GM21367 (cell line): Measurements from ENCODE around the gene HNRNPK.

Experiments
- ATAC-seq: cut with Tn5 transposase; IDR thresholded peaks from one replicate; pipeline ENCODE4 v1.9.1; 2021; ENCODE audit not compliant: unreplicated experiment

HNRNPK gene

DNA sequence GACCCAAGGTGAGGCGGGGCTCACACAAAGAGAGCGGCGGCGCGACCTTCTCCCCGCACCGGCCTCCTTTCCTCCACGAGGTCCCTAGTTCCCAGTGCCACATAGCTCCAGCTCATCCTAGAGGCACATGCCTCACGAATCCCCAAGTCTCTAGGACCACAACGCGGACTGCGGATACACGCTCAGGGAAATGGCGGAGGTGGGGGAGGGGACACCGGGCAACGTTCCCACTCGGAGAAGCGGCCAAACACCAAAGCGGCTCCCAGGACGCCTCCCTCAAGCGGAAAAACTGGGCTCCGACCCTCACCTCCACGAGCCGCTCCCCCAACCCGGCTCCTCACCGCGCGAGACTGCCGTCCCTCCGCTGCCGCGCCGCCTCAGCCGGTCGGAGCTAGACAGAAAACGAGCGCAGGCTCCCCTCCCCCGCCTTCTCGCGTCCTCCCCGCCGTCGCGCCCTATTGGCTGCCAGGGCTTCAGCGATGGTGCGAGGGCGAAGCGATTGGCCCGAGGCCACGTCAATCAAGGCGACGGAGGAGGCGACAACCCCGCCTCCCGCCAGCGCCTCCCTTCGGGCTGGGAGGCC is at the start of gene HNRNPK:
TSS of gene HNRNPK (minus strand) at position 404 of the 583 bp plus-strand sequence. CDS start 1,963 bp downstream, outside the sequence.
- ATAC-seq: peak; percentile 77

DNA sequence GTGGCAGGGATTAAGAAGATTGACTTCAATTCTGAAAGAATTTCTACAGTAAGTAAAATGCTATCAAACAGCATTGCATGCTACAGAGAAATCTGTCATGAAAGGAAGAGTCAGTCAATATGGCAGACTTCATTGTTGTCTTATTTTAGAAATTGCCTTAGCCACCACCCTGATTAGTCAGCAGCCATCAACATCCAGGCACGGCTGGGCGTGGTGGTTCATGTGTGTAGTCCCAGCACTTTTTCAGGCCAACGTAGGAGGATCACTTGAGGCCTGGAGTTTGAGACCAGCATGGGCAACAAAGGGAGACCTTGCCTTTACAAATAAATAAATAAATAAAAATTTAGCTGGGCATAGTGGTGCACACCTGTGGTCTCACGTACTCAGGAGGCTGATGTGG is 47.2 kb upstream of the HNRNPK start:
- ATAC-seq: no peak

DNA sequence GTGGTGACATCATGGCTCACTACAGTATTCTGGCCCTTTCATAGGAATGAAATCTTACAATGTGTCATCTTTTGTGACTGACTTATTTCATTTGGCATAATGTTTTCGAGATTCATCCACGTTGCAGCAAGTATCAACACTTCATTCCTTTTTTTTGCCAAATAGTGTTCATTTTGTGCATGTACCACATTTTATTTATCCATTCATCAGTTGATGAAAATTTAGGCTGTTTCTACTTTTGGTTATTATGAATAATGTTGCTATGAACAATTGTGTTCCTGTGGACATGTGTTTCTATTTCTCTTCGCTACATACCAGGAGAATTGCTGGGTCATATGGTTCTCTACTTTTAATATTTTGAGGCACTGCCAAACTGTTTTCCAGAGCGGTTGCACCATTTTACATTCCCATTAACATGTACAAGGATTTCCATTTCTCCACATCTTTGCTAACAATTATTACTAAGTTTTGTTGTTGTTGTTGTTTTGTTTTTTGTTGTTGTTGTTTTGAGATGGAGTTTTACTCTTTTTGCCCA is 44.1 kb upstream of the HNRNPK start:
- no peak for ATAC-seq

DNA sequence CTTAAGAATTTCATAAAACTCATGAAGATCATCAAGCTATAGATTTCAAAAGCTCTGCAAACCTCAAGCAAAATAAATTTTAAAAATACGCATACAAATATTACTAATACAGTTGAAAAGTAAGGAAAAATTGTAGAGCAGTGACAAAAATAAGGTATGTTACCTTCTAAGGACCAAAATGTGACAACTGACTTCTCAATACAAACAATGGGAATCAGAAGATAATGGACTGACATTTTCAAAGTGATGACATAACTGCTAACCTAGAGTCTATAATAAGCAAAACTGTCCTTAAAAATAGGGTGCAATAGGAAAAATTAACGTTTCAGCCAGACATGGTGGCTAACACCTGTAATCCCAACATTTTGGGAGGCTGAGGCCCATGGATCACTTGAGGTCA is 27.6 kb upstream of the HNRNPK start:
- ATAC-seq: no peak

- ATAC-seq: no peak
Observed at GRCh38 chr9:84003246-84003645, 23.2 kb upstream of the HNRNPK start.

DNA sequence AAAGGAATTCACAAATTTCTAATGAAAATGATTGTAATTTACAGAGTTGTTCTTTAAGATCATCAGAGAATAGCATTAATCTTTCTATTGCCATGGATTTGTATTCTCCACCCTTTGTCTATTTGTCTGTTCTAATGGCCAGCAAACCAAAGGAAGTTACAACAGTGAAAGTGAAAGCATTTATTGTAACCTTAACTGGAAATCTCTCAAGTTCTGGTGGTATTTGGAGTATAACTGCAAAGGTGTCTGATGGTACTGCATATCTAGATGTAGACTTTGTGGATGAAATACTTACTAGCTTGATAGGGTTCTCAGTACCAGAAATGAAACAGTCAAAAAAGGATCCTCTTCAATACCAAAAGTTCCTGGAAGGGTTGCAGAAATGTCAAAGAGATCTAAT is 22.3 kb upstream of the HNRNPK start:
- ATAC-seq: peak; percentile 60

DNA sequence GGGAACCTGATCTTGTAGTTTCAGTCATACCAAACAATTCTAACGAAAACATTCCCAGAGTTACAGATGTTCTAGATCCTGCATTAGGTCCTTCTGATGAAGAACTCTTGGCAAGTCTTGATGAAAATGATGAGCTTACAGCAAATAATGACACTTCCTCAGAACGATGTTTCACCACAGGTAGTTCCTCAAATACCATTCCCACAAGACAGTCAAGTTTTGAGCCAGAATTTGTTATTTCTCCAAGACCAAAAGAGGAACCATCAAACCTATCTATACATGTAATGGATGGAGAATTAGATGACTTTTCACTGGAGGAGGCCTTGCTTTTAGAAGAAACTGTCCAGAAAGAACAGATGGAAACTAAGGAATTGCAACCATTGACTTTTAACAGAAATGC is 21.6 kb upstream of the HNRNPK start:
- no peak for ATAC-seq

DNA sequence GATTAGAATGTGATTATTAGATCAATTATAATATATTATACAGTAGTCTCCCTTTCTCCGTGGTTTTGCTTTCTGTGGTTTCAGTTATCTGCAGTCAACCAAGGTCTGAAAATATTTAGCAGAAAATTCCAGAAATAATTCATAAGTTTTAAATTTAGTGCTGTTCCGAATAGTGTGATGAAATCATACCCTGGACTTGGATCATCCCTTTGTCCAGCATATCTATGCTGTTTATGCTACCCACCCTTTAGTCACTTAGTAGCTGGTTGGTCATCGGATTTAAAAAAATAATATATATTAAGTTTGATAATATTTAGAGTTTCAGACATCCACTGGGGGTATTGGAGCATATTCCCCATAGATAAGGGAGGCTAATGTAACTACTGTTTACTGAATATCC is 20.2 kb upstream of the HNRNPK start:
- no peak for ATAC-seq

DNA sequence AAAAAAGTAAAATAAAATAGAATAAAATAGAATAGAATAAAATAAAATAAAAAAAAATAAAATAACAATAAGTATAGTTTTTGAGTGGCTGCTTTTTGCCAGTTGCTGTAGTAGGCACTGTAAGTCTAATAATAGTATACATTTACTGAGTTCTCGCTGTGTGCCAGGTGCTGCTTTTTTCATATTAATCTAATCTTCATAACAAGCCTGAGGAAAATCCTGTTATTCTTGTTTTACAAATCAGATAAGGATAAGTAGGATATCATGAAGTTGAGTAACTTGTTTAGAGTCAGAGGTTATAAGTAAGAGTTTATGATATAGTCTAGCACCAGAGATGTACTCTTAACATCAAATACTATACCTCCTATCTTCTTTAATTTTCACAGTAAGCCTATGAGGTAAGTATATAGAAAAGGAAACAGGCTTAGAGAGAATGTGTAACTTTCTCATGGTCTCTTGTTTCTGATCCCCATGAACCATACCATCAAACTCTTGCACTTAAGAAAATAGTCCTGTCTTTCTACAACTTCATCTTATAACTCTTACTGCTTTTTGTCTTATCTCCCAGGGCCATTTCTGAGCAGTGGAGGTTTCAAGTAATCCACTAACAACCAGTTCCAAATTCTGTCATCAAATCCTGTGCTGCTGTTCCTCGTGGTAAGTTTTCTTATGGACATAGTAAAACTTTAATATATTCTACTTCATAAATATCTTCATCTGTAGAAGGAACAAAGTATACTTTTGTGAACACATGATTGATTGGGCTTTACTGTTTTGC is 19.3 kb upstream of the HNRNPK start:
- no peak for ATAC-seq

DNA sequence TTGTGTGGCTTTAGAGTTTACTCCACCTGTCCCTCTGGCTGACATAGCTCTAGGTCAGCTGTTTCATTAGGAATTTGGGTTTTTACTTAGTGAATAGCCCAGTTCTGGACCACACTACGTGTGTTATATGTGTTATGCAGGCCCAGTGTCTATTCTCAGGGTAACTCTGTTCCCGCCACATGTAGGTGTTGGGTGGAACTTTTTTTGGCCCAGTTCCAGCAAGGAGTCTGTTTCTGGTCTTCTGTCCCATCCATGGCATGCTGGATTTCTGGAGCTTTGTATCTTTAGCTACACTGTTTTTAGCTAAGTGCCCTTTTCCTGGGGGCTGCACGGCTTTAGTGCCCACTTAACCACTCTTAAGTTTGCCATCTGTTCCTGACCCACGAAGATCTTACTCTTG is 16.1 kb upstream of the HNRNPK start:
- no peak for ATAC-seq

GRCh38 chr9:83992901-83993300 is 12.9 kb upstream of the HNRNPK start:
- ATAC-seq: no peak

DNA sequence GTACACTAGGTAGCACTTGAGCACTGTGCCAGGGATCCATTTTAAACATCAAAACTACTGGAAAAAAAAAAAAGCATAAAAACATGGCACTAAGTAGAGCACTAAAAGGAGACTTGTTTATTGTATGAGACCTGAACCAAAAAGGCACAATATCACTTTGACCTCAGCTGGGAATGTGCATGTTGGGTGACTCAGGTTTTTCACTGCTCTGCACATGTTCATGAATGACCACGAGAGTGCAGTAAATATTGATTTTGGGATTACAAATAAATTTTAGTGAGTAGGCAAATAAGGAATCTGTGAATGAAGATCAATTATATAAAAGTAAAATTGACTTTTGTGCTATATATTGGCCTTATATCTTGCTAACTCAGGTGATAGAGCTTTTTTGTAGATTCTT is 12.4 kb upstream of the HNRNPK start:
- no peak for ATAC-seq

- ATAC-seq: no peak
Observed at GRCh38 chr9:83991355-83991754, 11.3 kb upstream of the HNRNPK start.

DNA sequence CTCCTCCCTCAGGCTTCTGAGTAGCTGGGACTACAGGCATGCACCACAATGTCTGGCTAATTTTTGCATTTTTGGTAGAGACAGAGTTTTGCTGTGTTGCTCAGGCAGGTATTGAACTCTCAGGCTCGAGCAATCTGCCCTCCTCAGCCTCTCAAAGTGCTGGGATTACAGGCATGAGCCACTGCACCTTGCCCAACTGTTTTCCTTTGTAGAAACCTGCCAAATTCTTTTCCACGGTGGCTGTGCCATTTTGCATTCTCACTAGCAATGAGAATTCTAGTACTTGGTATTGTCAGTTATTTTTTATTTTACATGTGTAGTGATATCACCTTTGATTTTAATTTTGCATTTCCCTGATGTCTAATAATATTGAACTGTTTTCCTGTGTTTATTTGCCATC is 8.4 kb upstream of the HNRNPK start:
- no peak for ATAC-seq

DNA sequence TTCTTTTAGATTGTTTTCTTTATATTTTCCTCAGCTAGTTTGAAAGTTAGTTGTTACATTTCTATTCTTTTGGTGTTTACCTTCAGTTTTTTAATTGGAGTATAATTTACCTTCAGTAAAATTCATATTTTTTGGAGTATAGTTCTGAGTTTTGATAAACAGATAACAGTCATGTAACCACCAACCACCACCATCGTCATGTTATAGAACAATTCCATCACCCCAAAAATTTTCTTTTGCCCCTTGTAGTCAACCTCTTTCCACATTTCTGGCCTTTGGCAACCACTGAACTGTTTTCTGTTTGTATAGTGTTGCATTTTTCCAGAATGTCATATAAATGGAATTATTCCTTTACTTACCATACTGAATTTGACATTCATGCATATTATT is 7.4 kb upstream of the HNRNPK start:
- ATAC-seq: no peak

GRCh38 chr9:83986765-83987401 is 6.9 kb upstream of the HNRNPK start:
- ATAC-seq: no peak

- no peak for ATAC-seq
Observed at GRCh38 chr9:83986195-83986594, 6.2 kb upstream of the HNRNPK start.

- ATAC-seq: no peak
Observed at GRCh38 chr9:83981126-83981871, 1.3 kb upstream of the HNRNPK start.

- peak; percentile 51 for ATAC-seq
Observed at GRCh38 chr9:83980395-83981125, 545 bp upstream of the HNRNPK start, which contains the start of gene RMI1. TSS of gene RMI1 (plus strand) at chr9:83980805. CDS start at chr9:84000987, 20,182 bp downstream.

DNA sequence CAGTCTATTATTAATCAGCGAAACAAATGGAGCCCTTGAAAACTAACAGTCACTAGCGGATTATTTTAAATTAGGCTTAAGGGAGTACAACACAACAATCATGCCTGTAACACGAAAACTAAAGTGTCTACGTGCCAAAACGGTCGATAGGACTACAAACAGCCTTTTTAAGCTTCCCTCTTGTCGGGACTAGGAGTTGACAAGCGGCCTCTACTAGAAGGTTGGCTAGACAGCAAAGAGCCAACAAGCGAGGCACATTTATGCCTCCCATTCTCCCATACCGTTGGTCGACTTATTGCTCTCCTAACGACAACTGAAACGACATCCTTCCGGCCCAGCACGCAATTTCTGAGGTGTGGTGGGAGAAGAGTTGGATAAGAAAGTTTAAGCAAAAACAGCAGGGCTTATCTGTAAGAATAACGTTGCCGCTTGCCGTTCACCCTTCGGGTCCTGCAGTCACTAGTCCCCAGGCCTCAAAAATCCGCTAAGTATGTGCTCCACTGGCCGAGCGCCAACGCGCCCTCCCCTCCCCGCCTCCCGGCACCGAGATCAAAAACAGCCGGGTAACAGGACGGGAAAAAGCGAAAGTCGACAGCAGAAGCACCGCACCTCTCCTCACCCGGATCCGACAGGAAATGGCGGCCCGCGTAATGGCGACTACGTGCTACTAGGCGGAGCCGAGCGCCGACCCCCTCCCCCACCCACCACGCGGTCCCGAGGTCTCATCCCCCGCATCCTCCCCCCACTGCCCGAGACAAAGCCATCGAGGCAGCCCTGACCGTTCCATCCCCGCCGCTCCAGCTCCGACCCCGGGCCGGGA is 813 bp downstream of the HNRNPK start:
- ATAC-seq: no peak
